Forelimb muscle (tissue), 1 donor: ENCODE data around the gene CFAP206. TPM values are rescaled to one million over a fixed set of nuclear protein-coding genes. Genes with fewer than 3 reads are reported as not detected.
A peak's percentile ranks its signal among the peaks of the same experiment; 100 is the strongest.
"Not testable (repeated sequence)": the region's sequence is repeated elsewhere in the genome, so short reads cannot be mapped to it uniquely, and the experiment has no call there.

Experiments
- DNase-seq: peaks from one replicate; pipeline ENCODE4 v3.0.0-alpha.2; 2013; ENCODE audit warnings: low read depth
- polyA plus RNA-seq: library from polyadenylated mRNA; unstranded; fragments of 120-200 nt; gene quantifications from one replicate; pipeline ENCODE4 v1.2.1, GENCODE V29; 2013; ENCODE audit not compliant: insufficient read length

Gene CFAP206
- polyA plus RNA-seq, 1 donor, result 0.27 TPM

- no peak for DNase-seq
Measured at GRCh38 chr6:87420360-87420759, 12.6 kb downstream of the CFAP206 start.

DNA sequence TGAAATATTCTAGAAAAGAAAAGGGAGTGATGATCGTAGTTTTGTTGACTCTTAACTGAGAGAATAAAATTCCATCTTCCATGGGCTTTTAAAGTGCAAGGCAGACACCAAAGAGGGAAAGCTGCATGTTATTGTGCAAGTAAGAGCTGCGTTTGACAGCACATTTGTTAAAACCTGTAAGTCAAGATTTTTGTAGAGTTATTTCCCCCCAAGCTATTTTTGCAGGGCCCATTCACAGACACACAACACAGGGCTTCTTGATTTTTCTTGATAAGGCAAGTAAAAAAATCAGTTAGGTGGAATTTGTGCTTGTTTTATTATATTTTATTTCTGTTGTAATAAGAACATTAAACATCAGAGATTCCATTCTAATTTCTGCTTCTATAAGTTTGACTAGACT, 13.8 kb downstream of the CFAP206 start:
- DNase-seq, result no peak

GRCh38 chr6:87426789-87427188, 19.0 kb downstream of the CFAP206 start:
- no peak for DNase-seq

- no peak for DNase-seq
Measured at GRCh38 chr6:87430499-87430898, 22.7 kb downstream of the CFAP206 start.

GRCh38 chr6:87431263-87431662, 23.5 kb downstream of the CFAP206 start:
- DNase-seq, result no peak

DNA sequence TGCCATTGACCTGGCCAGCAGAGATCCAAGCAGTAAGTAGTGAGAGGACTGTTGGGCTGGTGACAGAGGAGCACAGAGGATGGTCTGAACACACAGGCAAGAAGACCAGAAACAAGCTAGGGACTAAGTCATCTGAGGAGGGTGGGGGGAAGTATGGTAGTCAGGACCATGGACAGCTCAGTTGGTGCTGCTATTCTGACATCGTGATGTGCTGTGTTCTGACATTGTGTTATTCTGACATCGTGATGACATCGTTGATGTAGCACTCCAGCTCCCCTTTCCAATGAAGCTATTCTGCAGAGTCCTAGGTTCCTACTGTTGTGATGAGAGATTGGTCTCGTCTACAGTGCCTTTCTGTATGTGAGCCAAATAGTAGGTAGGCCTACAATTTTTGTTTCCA, 28.7 kb downstream of the CFAP206 start:
- DNase-seq, result peak; percentile 61

- DNase-seq, result no peak
Measured at GRCh38 chr6:87441711-87442110, 33.9 kb downstream of the CFAP206 start.

DNA sequence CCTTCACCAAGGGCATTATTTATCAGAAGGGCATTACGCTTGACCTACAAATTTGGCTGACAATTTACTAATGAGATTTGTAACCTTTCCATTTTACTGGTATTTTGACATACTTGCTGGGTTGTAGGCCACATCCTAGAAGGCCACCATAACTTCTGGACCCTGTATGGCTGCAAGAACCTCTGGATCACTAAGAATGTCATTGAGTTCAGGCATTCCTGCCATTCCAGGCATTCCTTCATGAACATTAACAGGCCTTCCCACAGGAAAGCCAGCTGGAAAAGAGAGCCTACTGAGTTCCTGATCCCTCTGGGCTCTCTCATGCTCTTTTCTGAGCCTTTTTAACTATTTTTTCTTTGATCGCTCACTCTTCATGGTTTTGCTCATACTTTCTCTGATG, 36.6 kb downstream of the CFAP206 start:
- no peak for DNase-seq

GRCh38 chr6:87465051-87465450, 57.3 kb downstream of the CFAP206 start:
- DNase-seq, result no peak

DNA sequence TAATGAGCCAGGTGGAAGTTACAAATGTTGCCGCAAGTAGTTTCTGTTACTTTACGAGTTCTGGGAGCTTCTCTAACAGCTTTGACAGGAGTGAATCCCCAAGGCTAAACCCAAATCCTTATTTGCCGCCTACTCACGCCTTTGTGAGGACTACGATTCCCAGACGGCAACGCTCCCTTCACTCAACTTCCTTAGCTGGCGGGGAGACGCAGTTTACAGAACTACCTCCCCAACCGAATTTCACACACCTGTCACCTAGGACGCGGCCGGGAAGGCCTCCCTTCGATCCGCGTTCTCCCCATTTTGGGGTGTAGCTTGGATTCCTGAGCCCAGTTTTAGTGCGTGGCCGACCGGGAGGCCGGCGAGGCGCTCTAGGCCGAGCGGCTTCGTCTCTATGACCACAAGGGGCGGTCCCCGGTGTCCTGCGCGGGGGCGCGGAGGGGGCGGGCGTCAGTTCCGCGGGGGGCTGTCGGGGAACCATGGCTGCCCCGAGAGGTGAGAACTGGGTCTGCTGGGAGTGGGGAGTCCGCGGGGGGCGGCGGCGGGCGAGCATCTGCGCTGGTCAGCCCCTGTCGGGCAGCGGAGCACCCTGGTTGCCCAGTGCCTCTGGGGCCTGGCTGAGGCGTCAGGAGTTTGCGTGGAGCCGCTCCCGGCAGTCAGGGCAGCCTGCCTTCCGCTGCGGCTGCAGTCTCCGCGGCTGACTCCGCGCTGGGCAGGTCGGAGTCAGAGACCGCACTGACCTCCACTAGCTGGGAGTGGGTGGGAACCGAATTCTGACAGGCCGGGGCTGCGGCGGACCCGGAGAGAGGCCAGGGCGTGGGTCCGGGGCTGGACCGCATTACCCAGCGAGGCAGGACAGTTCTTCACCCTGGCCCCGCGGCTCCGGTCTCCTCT, 65.0 kb downstream of the CFAP206 start, which contains the start of gene SLC35A1:
SLC35A1 (plus strand) TSS at position 450 of the 894 bp plus-strand sequence; CDS start at position 480, 30 bp downstream.
- peak; percentile 62 for DNase-seq

- DNase-seq, result no peak
Measured at GRCh38 chr6:87473419-87473903, 65.7 kb downstream of the CFAP206 start.

GRCh38 chr6:87481931-87482330, 74.2 kb downstream of the CFAP206 start:
- DNase-seq, result no peak

- no peak for DNase-seq
Measured at GRCh38 chr6:87482366-87482765, 74.6 kb downstream of the CFAP206 start.

DNA sequence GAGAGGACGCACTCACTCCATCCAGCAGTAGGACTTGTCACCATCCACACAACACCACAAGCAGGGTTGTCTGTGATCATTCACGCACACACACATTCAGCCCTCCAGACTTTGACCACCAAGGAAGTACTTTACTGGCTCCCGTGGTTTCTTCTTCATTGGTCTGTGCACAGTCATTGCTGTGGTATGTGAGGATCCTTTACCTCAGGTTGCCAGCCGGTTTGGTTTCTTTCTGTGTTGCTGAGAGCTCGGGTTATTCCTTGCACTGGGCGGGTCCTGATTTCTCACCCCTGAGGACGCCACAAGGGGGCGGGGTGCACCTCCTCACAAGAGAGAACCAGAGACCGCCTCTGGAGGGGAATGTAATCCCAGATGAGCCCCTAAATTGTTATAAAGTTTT, 76.2 kb downstream of the CFAP206 start:
- no peak for DNase-seq

DNA sequence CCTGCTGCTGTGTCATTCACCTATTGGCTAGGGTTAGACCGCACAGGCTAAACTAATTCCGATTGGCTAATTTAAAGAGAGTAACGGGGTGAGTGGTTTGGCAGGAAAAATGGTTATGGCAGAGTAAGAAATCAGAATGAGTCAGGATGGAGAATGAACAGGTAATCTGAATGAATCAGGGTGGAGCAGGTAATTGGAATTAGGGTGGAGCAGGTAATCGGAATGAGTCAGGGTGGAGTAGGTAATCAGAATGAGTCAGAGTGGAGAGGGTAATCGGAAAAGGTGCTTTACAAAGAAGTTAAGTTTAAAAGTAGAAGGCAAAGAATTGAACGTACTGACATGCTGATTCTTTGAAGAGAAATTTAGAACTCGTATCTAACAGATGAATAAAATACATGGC, 76.7 kb downstream of the CFAP206 start:
- DNase-seq, result no peak

DNA sequence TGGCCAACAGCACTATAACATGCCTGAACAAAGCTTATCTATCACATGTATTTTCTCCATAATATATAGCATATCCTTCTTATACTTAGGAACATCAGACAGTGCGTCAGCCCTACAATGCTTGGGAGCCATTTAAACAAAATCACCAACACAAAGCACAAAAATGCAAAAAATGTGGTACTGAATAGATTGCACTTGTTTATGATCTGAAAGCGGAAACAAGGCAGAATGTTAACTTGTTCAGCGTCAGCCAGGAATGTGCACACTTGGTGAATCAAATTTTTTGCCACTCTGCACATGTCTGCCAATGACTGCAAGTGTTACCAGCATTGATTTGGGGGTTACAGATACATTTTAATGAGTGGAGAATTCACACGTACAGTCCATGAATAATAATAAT, 79.8 kb downstream of the CFAP206 start:
- no peak for DNase-seq

- not testable (repeated sequence) for DNase-seq
Measured at GRCh38 chr6:87489326-87489725, 81.6 kb downstream of the CFAP206 start.

- no peak for DNase-seq
Measured at GRCh38 chr6:87494761-87495422, 87.1 kb downstream of the CFAP206 start.

DNA sequence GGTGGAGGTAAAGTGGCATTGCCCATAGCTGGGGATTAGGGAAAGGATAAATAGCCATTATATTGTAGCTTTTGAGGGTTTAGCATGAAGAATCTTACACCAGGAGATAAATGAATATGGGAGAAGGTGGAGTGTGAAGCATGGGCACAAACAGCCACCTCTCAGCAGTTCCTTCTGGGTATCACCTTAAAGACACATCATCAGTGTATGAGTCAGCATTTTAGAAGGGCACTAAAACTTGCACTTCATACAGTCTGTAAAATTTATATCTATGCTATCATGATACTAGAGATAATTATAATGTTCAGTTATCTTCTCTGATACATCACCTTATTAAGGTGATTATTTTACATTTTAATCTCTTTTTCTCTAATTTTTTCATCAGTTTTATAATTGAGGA, 90.3 kb downstream of the CFAP206 start:
- DNase-seq, result no peak

- no peak for DNase-seq
Measured at GRCh38 chr6:87501809-87502572, 94.2 kb downstream of the CFAP206 start.

GRCh38 chr6:87504441-87504840, 96.7 kb downstream of the CFAP206 start:
- DNase-seq, result no peak
